ENCODE data around the gene DNAJC4.

DNA sequence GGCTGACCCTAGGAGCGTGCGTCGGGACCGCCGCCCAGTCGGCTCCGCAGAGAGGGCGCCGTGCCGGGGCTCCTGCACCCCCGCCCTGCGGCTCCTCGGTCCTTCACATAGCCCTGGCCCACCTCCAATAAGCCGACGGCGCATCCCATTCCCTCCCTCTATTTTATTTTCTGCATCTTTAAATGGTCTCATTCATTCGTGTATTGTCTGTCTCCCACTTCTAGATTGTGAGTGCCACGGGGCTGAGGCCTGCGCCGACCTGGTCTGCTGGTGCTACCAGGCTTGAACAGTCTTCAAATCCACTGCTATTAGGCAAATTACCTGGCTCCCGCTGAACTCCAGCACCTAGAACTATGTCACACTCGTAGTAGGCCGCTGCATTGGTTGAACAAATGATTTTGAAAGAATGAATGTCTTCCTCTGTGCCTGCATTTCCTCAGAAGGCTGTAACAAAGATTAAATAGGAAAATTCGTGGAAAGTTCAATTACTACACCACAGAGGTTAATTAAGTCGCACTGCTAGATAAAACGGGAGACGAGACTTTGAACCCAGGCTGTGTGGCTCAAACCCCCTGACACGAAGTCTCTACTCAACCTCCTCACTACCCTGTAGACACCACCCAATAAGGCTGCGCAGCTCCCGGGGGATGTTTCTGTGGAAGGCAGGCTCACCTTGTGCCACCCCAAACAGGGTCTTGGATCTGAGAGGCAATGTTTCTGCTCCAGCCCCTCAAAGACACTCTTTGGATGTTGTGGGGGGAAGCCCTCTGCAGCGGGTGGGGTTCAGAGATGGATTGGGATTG lies 17.6 kb downstream of the DNAJC4 start:
- TF ChIP-seq, protein P1, sequence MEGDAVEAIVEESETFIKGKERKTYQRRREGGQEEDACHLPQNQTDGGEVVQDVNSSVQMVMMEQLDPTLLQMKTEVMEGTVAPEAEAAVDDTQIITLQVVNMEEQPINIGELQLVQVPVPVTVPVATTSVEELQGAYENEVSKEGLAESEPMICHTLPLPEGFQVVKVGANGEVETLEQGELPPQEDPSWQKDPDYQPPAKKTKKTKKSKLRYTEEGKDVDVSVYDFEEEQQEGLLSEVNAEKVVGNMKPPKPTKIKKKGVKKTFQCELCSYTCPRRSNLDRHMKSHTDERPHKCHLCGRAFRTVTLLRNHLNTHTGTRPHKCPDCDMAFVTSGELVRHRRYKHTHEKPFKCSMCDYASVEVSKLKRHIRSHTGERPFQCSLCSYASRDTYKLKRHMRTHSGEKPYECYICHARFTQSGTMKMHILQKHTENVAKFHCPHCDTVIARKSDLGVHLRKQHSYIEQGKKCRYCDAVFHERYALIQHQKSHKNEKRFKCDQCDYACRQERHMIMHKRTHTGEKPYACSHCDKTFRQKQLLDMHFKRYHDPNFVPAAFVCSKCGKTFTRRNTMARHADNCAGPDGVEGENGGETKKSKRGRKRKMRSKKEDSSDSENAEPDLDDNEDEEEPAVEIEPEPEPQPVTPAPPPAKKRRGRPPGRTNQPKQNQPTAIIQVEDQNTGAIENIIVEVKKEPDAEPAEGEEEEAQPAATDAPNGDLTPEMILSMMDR (IDR thresholded peaks at IDR 0.05): no peak
- no peak for TF ChIP-seq POLR2A (IDR thresholded peaks at IDR 0.05)

All from adrenal gland (tissue), 5 donors.